Lung (tissue), 12 donors: ENCODE results near the gene STARD10. TPM values are rescaled to one million over a fixed set of nuclear protein-coding genes. Genes with fewer than 3 reads are reported as not detected.

Experiments
- ATAC-seq: fragments of 200-7000 bp; cut with Tn5 transposase; one replicate; pipeline ENCODE4 v1.9.1; 2020; ENCODE audit warnings: moderate number of reproducible peaks; ENCODE audit not compliant: insufficient read depth, low FRiP score
- DNase-seq, 3 donors: peaks; one replicate each; pipeline ENCODE4 v3.0.0-alpha.2; 2013 to 2017
- H3K27ac ChIP-seq, 2 donors: one replicate each; pipeline ENCODE4 v1.5.1; 2013; ENCODE audit warnings: mild to moderate bottlenecking in 2 of 2, moderate library complexity in 2 of 2, control low read depth in 1 of 2, inconsistent platforms in 1 of 2, low read depth in 1 of 2, low read length in 1 of 2
- H3K27me3 ChIP-seq, 3 donors: one replicate each; pipeline ENCODE4 v1.5.1; 2013; ENCODE audit warnings: low read length in 2 of 3; ENCODE audit not compliant: control insufficient read depth in 3 of 3, insufficient read depth in 3 of 3
- H3K36me3 ChIP-seq, 4 donors: one replicate each; pipeline ENCODE4 v1.5.1; 2013; ENCODE audit warnings: low read length in 4 of 4, mild to moderate bottlenecking in 1 of 4, moderate library complexity in 1 of 4; ENCODE audit not compliant: control insufficient read depth in 4 of 4, insufficient read depth in 4 of 4
- H3K4me1 ChIP-seq, 5 donors: one replicate each; pipeline ENCODE4 v1.5.1; 2013; ENCODE audit warnings: low read length in 5 of 5, mild to moderate bottlenecking in 2 of 5, moderate library complexity in 1 of 5; ENCODE audit not compliant: control insufficient read depth in 5 of 5, insufficient read depth in 5 of 5
- H3K4me3 ChIP-seq: one replicate; pipeline ENCODE4 v1.5.1; 2013; ENCODE audit warnings: mild to moderate bottlenecking, control low read depth, moderate library complexity
- H3K9ac ChIP-seq, 2 donors: one replicate each; pipeline ENCODE4 v1.5.1; 2013; ENCODE audit warnings: low read length in 2 of 2, control low read depth in 1 of 2; ENCODE audit not compliant: insufficient read depth in 1 of 2
- H3K9me3 ChIP-seq, 4 donors: one replicate each; pipeline ENCODE4 v1.5.1; 2013; ENCODE audit warnings: low read length in 3 of 4, mild to moderate bottlenecking in 1 of 4, moderate library complexity in 1 of 4; ENCODE audit not compliant: control insufficient read depth in 4 of 4, insufficient read depth in 3 of 4
- CTCF ChIP-seq: IDR thresholded peaks from 2 replicates; pipeline ENCODE4 v1.5.1; 2012; ENCODE audit warnings: mild to moderate bottlenecking; ENCODE audit errors: control extremely low read depth, extremely low read depth
- WGBS, 2 donors: extraction: QIAGEN DNeasy Blood & Tissue Kit; methylation state at CpG; one replicate each; pipeline ENCODE4 v1.1.7; 2013; 5-methylcytosine and 5-hydroxymethylcytosine counted together
- polyA plus RNA-seq, 2 donors: library from polyadenylated mRNA; stranded (reverse); fragments of 200-250 nt; gene quantifications; one replicate each; pipeline ENCODE4 v1.2.1, GENCODE V29; 2013
- total RNA-seq, 2 donors: library from RNA; depleted of rRNA in 1 of 2; stranded (reverse); fragments of >200 nt in 1 of 2; gene quantifications; one replicate each; pipeline ENCODE4 v1.2.1, GENCODE V29; 2014 to 2021
- donor health status: control.
- donor health status: control.
- donor health status: Bipolar disorder and iron deficiency.
- donor health status: healthy.
- donor health status: DM: yes; HTN: yes; CAD: no.

The STARD10 gene
- total and polyA plus RNA-seq, 4 donors, result 66.5 to 198 (median 102) TPM

- no peak for DNase-seq
- H3K27me3 ChIP-seq, result no peaks in the 10 kb centered on the region
- H3K4me3 ChIP-seq, result peak overlapping the region; percentile 41
- TF ChIP-seq CTCF, result no peak
- H3K9ac ChIP-seq, result peak overlapping the region in 1 of 2 donors; percentile 92
- no peak for ATAC-seq
- H3K4me1 ChIP-seq, result peaks cover 13 to 53% (median 30%) of the 10 kb centered on the region in 5 donors
- 12 to 17% methylated on average over 3 of the region's 3 CpGs for WGBS, 2 donors
- no peaks in the 10 kb centered on the region for H3K9me3 ChIP-seq
- H3K36me3 ChIP-seq, result peaks cover 0 to 25% (median 4%) of the 10 kb centered on the region in 4 donors
- peak overlapping the region; percentile 77 to 94 for H3K27ac ChIP-seq
Measured at GRCh38 chr11:72721276-72721675, 72.6 kb downstream of the STARD10 start.

DNA sequence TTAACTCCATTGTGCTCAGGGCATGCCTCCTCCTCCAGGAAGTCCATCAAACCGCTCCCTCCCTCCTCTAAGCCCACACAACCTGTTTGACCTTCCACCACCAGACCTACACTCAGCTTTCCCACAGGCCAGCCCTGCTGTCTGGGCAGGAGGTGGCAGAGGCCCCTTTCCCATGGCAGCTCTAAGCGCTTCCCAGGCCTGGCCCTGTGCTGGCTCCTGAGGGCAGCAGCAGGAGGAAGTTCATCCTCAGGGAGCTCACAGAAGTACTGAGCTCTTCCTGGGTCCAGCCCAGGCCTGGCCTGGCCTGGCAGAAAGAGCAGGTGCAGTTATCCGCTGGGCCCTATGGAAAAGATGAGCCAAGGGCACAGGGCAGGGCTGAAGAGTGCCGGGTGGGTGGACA, 73.1 kb downstream of the STARD10 start:
- H3K36me3 ChIP-seq, result peaks cover 0 to 21% (median 4%) of the 10 kb centered on the region in 4 donors
- H3K4me3 ChIP-seq, result no peak overlapping the region
- peak overlapping the region; percentile 77 to 94 for H3K27ac ChIP-seq
- WGBS, 2 donors, result 75 to 81% methylated on average over 4 of the region's 4 CpGs
- peaks cover 13 to 54% (median 30%) of the 10 kb centered on the region in 5 donors for H3K4me1 ChIP-seq
- ATAC-seq (no peak), DNase-seq (no peak)
- H3K9me3 ChIP-seq, result no peaks in the 10 kb centered on the region
- no peak for TF ChIP-seq CTCF
- H3K9ac ChIP-seq, result peak overlapping the region in 1 of 2 donors; percentile 92
- no peaks in the 10 kb centered on the region for H3K27me3 ChIP-seq

- no peaks in the 10 kb centered on the region for H3K9me3 ChIP-seq
- H3K27ac ChIP-seq, result peak overlapping the region; percentile 77 to 94
- TF ChIP-seq CTCF, result no peak
- peak overlapping the region in 1 of 2 donors; percentile 43 for H3K9ac ChIP-seq
- no peaks in the 10 kb centered on the region for H3K27me3 ChIP-seq
- 32 to 47% methylated on average over 3 of the region's 3 CpGs for WGBS, 2 donors
- H3K4me1 ChIP-seq, result peaks cover 13 to 46% (median 25%) of the 10 kb centered on the region in 5 donors
- peaks cover 0 to 20% (median 4%) of the 10 kb centered on the region in 4 donors for H3K36me3 ChIP-seq
- DNase-seq (no peak), ATAC-seq (no peak)
- peak overlapping the region; percentile 11 for H3K4me3 ChIP-seq
Measured at GRCh38 chr11:72720047-72720446, 73.8 kb downstream of the STARD10 start.

DNA sequence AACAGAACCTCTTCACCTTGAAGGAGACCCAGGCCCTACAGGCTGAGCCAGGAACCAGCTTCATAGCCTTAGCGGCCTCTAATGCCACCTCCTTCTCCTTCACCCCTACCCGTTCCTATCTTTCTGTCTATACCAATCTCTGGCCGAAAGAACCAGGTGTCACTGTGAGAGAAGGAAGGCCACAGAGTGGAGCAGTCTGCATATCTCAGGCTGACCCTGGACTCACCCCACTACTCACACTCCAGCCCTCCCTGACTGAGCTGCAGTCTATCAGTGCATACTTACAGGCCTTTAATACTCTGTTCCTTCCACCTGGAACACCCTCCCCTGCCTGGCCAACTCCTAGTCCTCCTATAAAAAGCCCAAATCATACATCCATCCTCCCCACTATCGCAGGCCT, 74.3 kb downstream of the STARD10 start:
- ATAC-seq, result no peak
- Histone ChIP-seq H3K27ac (peak overlapping the region; percentile 77 to 94), H3K9me3 (no peaks in the 10 kb centered on the region), H3K4me3 (no peak overlapping the region), H3K4me1 (peaks cover 13 to 46% (median 25%) of the 10 kb centered on the region in 5 donors), H3K36me3 (peaks cover 0 to 20% (median 4%) of the 10 kb centered on the region in 4 donors), H3K9ac (peak overlapping the region in 1 of 2 donors; percentile 43), H3K27me3 (no peaks in the 10 kb centered on the region)
- no peak for TF ChIP-seq CTCF
- 72 to 77% methylated on average over 4 of the region's 4 CpGs for WGBS, 2 donors
- DNase-seq, result no peak
